HepG2 (cell line): ENCODE data around the gene BRD8. TPM values are rescaled to one million over a fixed set of nuclear protein-coding genes. Genes with fewer than 3 reads are reported as not detected.

Source experiments
- ATAC-seq: fragments of 200-7000 bp; cut with Tn5 transposase; 3 replicates; pipeline ENCODE4 v1.9.1; 2020; ENCODE audit warnings: mild to moderate bottlenecking, moderate library complexity
- BruUV-seq: library from RNA; stranded (reverse); fragments of 400-500 nt; replicated peaks from 2 replicates; lab custom pipeline; 2021; lab: Mats Ljungman, UMichigan
- CTCF ChIA-PET: fragments of 300-600 bp; formaldehyde crosslinking; extraction: SDS; loops from one replicate; lab custom pipeline; 2021; ENCODE audit warnings: low total read pairs, inconsistent platforms, low intra/inter-chr PET ratio; lab: Yijun Ruan, JAX
- POLR2A ChIA-PET: fragments of 350-600 bp; sonication (Branson Sonifier 250); formaldehyde crosslinking; loops from one replicate; lab custom pipeline; 2020; ENCODE audit warnings: antibody characterized with exemption, inconsistent platforms; lab: Yijun Ruan, JAX
- DNase-seq: peaks from one replicate; pipeline ENCODE4 v3.0.0-alpha.2; 2015; ENCODE audit warnings: low spot score
- FAIRE-seq: peaks from 3 replicates; lab custom pipeline; 2011; peaks lifted over from hg19 to GRCh38; lab: Jason Lieb, UNC
- H2AFZ ChIP-seq: one replicate; pipeline ENCODE4 v1.6.1; 2011; ENCODE audit warnings: low read length, inconsistent platforms
- H3K27ac ChIP-seq: fragments of 300-600 bp; 3 replicates; pipeline ENCODE4 v1.8.0; 2011; ENCODE audit warnings: mixed run types, mild to moderate bottlenecking, mixed read lengths, low read length, inconsistent platforms; ENCODE audit not compliant: insufficient read depth; ENCODE audit errors: extremely low read length
- H3K27me3 ChIP-seq, 2 experiments: fragments of 200-600 bp in 1 of 2; 2 replicates in 1 of 2; 3 replicates in 1 of 2; pipeline versions ENCODE4 v1.6.0 to v1.8.0; 2011; ENCODE audit warnings: low read length in 2 of 2, mild to moderate bottlenecking in 2 of 2, moderate library complexity in 2 of 2, inconsistent platforms in 1 of 2; ENCODE audit not compliant: insufficient read depth in 2 of 2, control insufficient read depth in 1 of 2
- H3K36me3 ChIP-seq, 2 experiments: fragments of 200-600 bp in 1 of 2; replicated peaks in 1 of 2; 2 replicates in 1 of 2; 3 replicates in 1 of 2; pipeline versions ENCODE4 v1.5.1 to v1.8.0; 2011; ENCODE audit warnings: low read length in 2 of 2, inconsistent platforms in 1 of 2; ENCODE audit not compliant: insufficient read depth in 2 of 2, control insufficient read depth in 1 of 2
- H3K4me1 ChIP-seq: 2 replicates; pipeline ENCODE4 v1.5.1; 2012; ENCODE audit warnings: low read length, inconsistent platforms; ENCODE audit not compliant: insufficient read depth
- H3K4me2 ChIP-seq: 2 replicates; pipeline ENCODE4 v1.6.0; 2011; ENCODE audit warnings: low read depth, low read length, inconsistent platforms
- H3K4me3 ChIP-seq, 3 experiments: fragments of 200-600 bp in 1 of 3; sonication (generic), shearing (Covaris generic) in 1 of 3; replicated peaks in 1 of 3; 2 replicates each; pipeline ENCODE4 v1.5.1; 2011 to 2016; ENCODE audit warnings: low read length in 3 of 3, inconsistent platforms in 2 of 3, low read depth in 2 of 3, mild to moderate bottlenecking in 2 of 3, control low read depth in 1 of 3, mixed read lengths in 1 of 3; ENCODE audit not compliant: insufficient read depth in 1 of 3
- H3K79me2 ChIP-seq: one replicate; pipeline ENCODE4 v1.6.1; 2011; ENCODE audit warnings: low read length, inconsistent platforms; ENCODE audit not compliant: insufficient read depth
- H3K9ac ChIP-seq: 2 replicates; pipeline ENCODE4 v1.6.0; 2011; ENCODE audit warnings: mild to moderate bottlenecking, low read depth, low read length, inconsistent platforms; ENCODE audit not compliant: insufficient read depth
- H3K9me3 ChIP-seq: 2 replicates; pipeline ENCODE4 v1.5.1; 2012; ENCODE audit warnings: mild to moderate bottlenecking, low read length
- H4K20me1 ChIP-seq: 2 replicates; pipeline ENCODE4 v1.6.0; 2011; ENCODE audit warnings: inconsistent platforms, mild to moderate bottlenecking, low read length, moderate library complexity; ENCODE audit not compliant: insufficient read depth
- AHR ChIP-seq: IDR thresholded peaks from 2 replicates; pipeline ENCODE4 v1.6.1; 2018; ENCODE audit warnings: missing genetic modification reagents, missing compliant biosample characterization
- ATM ChIP-seq: fragments of 450-650 bp; IDR thresholded peaks from 2 replicates; pipeline ENCODE4 v1.7.1; 2017; ENCODE audit warnings: mild to moderate bottlenecking, borderline replicate concordance
- FOXA1 ChIP-seq, 2 experiments: fragments of 450-650 bp in 1 of 2; sonication (generic) in 1 of 2; formaldehyde crosslinking in 1 of 2; IDR thresholded peaks; 2 replicates each; pipeline versions ENCODE4 v1.4.0 to v1.6.1; 2016 to 2020; ENCODE audit warnings: missing genetic modification reagents in 1 of 2
- GATAD2A ChIP-seq: IDR thresholded peaks from 2 replicates; pipeline ENCODE4 v1.6.1; 2016
- GPN1 ChIP-seq: sonication (generic); formaldehyde crosslinking; IDR thresholded peaks from 2 replicates; pipeline ENCODE4 v1.5.1; 2020; ENCODE audit warnings: missing genetic modification reagents, borderline replicate concordance
- IRX3 ChIP-seq: sonication (generic); formaldehyde crosslinking; IDR thresholded peaks from 2 replicates; pipeline ENCODE4 v1.8.1; 2023; ENCODE audit warnings: mild to moderate bottlenecking, low read depth, missing genetic modification reagents, borderline replicate concordance
- NR2F6 ChIP-seq, 2 experiments: IDR thresholded peaks; 2 replicates each; pipeline ENCODE4 v1.6.1; 2016; ENCODE audit warnings: antibody characterized with exemption in 1 of 2, mild to moderate bottlenecking in 1 of 2
- PAWR ChIP-seq: sonication (generic); formaldehyde crosslinking; IDR thresholded peaks from 2 replicates; pipeline ENCODE4 v1.4.0; 2020; ENCODE audit warnings: missing genetic modification reagents, mild to moderate bottlenecking, borderline replicate concordance
- POLR2G ChIP-seq: fragments of 200-400 bp; formaldehyde crosslinking; IDR thresholded peaks from 2 replicates; pipeline ENCODE4 v1.6.1; 2018; ENCODE audit warnings: mild to moderate bottlenecking, low read depth, low read length, moderate library complexity
- RARG ChIP-seq: sonication (generic); formaldehyde crosslinking; IDR thresholded peaks from 2 replicates; pipeline ENCODE4 v1.4.0; 2020; ENCODE audit warnings: low read depth, mild to moderate bottlenecking, missing genetic modification reagents
- RFXANK ChIP-seq: IDR thresholded peaks from 2 replicates; pipeline ENCODE4 v1.6.1; 2016
- RXRA ChIP-seq: sonication (generic); formaldehyde crosslinking; IDR thresholded peaks from 2 replicates; pipeline ENCODE4 v1.5.1; 2020; ENCODE audit warnings: missing genetic modification reagents
- SATB2 ChIP-seq: sonication (generic); formaldehyde crosslinking; IDR thresholded peaks from 2 replicates; pipeline ENCODE4 v1.5.0; 2020; ENCODE audit warnings: missing genetic modification reagents
- SP5 ChIP-seq: IDR thresholded peaks from 2 replicates; pipeline ENCODE4 v1.6.1; 2016; ENCODE audit warnings: low read depth, borderline replicate concordance
- ZNF234 ChIP-seq: sonication (generic); formaldehyde crosslinking; conservative IDR thresholded peaks from 2 replicates; pipeline ENCODE4 v1.5.1; 2020; ENCODE audit warnings: mild to moderate bottlenecking, missing genetic modification reagents
- ZNF431 ChIP-seq: sonication (generic); formaldehyde crosslinking; IDR thresholded peaks from 2 replicates; pipeline ENCODE4 v1.9.0; 2022; ENCODE audit warnings: missing genetic modification reagents, low read depth, mild to moderate bottlenecking, borderline replicate concordance
- ZNF530 ChIP-seq: sonication (generic); formaldehyde crosslinking; IDR thresholded peaks from 2 replicates; pipeline ENCODE4 v1.5.0; 2020; ENCODE audit warnings: low read depth, mild to moderate bottlenecking, missing genetic modification reagents
- ZNF556 ChIP-seq: sonication (generic); formaldehyde crosslinking; IDR thresholded peaks from 2 replicates; pipeline ENCODE4 v1.4.0; 2020; ENCODE audit warnings: mild to moderate bottlenecking, missing genetic modification reagents, borderline replicate concordance
- in situ Hi-C: cut with HindIII; loops from 2 replicates; pipeline ENCODE4 v1.10.0; 2017; ENCODE audit warnings: low pct_unique_long_range_greater_than_20kb; ENCODE audit not compliant: extremely low pct_ligation_motif_present
- intact Hi-C: fragments of 100-400 bp; cut with micrococcal nuclease; formaldehyde crosslinking; loops from one replicate; pipeline ENCODE4 v1.10.0; 2022; ENCODE audit not compliant: unreplicated experiment
- polyA plus RNA-seq, 8 experiments: library from polyadenylated mRNA; depleted of rRNA in 3 of 8; stranded (reverse) in 7 of 8; unstranded in 1 of 8; fragments of >200 nt; fragmentation: Illumina TruSeq in 4 of 8; extraction: Trizol in 4 of 8; gene quantifications; 2 replicates each; pipeline versions ENCODE4 v1.2.1 to v1.2.3, GENCODE V29; 2011 to 2016; ENCODE audit warnings: low read depth in 4 of 8, missing spikeins in 1 of 8, mixed read lengths in 1 of 8; ENCODE audit not compliant: insufficient read depth in 1 of 8
- total RNA-seq, 5 experiments: library from RNA; depleted of rRNA; stranded (reverse); fragments of >200 nt; fragmentation: Illumina TruSeq; extraction: Trizol; gene quantifications; 2 replicates each; pipeline ENCODE4 v1.2.3, GENCODE V29; 2016; ENCODE audit warnings: low read depth in 1 of 5
- TF ChIP-seq, protein P1 (sequence below): IDR thresholded peaks from 2 replicates; pipeline ENCODE4 v1.6.1; 2016; ENCODE audit warnings: low read depth, control low read depth
- TF ChIP-seq, protein P2 (sequence below): sonication (generic); formaldehyde crosslinking; IDR thresholded peaks from 2 replicates; pipeline ENCODE4 v1.9.0; 2022; ENCODE audit warnings: low read depth, missing genetic modification reagents

The BRD8 gene
- total and polyA plus RNA-seq, 2 of the 13 experiments (the other 11 are each of a cell fraction or from before 2014, with no cell fraction given), result 62.5 to 71.1 TPM

DNA sequence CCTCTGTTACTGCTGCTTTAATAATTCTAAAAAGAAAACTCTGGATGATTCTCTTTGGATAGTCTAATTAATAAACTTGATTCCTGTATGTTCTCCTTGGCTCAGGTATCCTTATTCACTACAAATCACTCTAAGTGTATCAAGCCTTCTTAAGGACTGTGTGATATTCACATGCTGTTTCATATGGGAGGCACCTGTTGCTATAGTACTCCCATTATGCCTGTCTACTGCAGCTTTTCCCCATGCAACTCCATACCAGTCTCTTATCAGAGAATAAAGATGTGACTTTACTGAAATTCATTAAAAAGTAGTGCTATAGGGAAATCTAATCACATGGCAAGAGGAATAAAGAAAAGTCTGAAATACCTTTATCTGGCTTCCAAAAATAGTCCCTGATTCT, 14.7 kb downstream of the BRD8 start:
- intact Hi-C loops (no loop called here), in situ Hi-C loops (no loop called here)
- Histone ChIP-seq H3K27me3 (no peaks in the 10 kb centered on the region; a peak in 1 of 5 replicates), H3K4me2 (no peak overlapping the region), H2AFZ (no peak overlapping the region), H3K4me1 (no peaks in the 10 kb centered on the region), H3K9me3 (no peaks in the 10 kb centered on the region), H3K9ac (no peak overlapping the region), H4K20me1 (no peaks in the 10 kb centered on the region; the same call in 1 of the 2 replicates), H3K79me2 (no peaks in the 10 kb centered on the region), H3K36me3 (peaks cover 46 to 93% of the 10 kb centered on the region in 2 experiments), H3K4me3 (no peak overlapping the region), H3K27ac (no peak overlapping the region)
- ChIA-PET POLR2A (no interaction called here), CTCF (no interaction called here)
- DNase-seq, result no peak
- FAIRE-seq, result no peak
- no peak for TF ChIP-seq RFXANK
- TF ChIP-seq ATM, result no peak
- TF ChIP-seq IRX3 (CRISPR knock-in tag), result no peak
- no peak for TF ChIP-seq ZNF530 (CRISPR knock-in tag)
- no peak for TF ChIP-seq SATB2
- no peak for TF ChIP-seq FOXA1 (IDR thresholded peaks at IDR 0.05)
- no peak for TF ChIP-seq FOXA1 (CRISPR knock-in tag; IDR thresholded peaks at IDR 0.05)
- no peak for TF ChIP-seq GPN1
- TF ChIP-seq, protein P1, sequence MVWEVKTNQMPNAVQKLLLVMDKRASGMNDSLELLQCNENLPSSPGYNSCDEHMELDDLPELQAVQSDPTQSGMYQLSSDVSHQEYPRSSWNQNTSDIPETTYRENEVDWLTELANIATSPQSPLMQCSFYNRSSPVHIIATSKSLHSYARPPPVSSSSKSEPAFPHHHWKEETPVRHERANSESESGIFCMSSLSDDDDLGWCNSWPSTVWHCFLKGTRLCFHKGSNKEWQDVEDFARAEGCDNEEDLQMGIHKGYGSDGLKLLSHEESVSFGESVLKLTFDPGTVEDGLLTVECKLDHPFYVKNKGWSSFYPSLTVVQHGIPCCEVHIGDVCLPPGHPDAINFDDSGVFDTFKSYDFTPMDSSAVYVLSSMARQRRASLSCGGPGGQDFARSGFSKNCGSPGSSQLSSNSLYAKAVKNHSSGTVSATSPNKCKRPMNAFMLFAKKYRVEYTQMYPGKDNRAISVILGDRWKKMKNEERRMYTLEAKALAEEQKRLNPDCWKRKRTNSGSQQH (CRISPR knock-in tag), result no peak
- TF ChIP-seq RARG (CRISPR knock-in tag), result no peak
- TF ChIP-seq GATAD2A (CRISPR knock-in tag), result no peak
- no peak for TF ChIP-seq ZNF234 (CRISPR knock-in tag)
- no peak for TF ChIP-seq ZNF556 (CRISPR knock-in tag)
- TF ChIP-seq ZNF431 (CRISPR knock-in tag), result no peak
- TF ChIP-seq POLR2G, result no peak
- no peak for TF ChIP-seq AHR (CRISPR knock-in tag)
- TF ChIP-seq PAWR (CRISPR knock-in tag), result no peak
- TF ChIP-seq, protein P2, sequence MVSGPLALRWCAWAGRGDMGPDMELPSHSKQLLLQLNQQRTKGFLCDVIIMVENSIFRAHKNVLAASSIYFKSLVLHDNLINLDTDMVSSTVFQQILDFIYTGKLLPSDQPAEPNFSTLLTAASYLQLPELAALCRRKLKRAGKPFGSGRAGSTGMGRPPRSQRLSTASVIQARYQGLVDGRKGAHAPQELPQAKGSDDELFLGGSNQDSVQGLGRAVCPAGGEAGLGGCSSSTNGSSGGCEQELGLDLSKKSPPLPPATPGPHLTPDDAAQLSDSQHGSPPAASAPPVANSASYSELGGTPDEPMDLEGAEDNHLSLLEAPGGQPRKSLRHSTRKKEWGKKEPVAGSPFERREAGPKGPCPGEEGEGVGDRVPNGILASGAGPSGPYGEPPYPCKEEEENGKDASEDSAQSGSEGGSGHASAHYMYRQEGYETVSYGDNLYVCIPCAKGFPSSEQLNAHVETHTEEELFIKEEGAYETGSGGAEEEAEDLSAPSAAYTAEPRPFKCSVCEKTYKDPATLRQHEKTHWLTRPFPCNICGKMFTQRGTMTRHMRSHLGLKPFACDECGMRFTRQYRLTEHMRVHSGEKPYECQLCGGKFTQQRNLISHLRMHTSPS, result no peak
- TF ChIP-seq SP5 (CRISPR knock-in tag), result no peak
- TF ChIP-seq RXRA (CRISPR knock-in tag), result no peak
- no peak for TF ChIP-seq NR2F6 (IDR thresholded peaks at IDR 0.05)
- no peak for TF ChIP-seq NR2F6 (CRISPR knock-in tag; IDR thresholded peaks at IDR 0.05)
- no peak for ATAC-seq
- BruUV-seq, result no TSS peak
